OCI-M1 (cell line): ENCODE results near the gene RNF225.

Source experiments
- DNase-seq: peaks from one replicate; lab custom pipeline; 2025; lab: John Stamatoyannopoulos, UW

RNF225 gene

GRCh38 chr19:58387338-58388174, 7.9 kb upstream of the RNF225 start:
- peak; percentile 54 for DNase-seq

- DNase-seq = no peak
Measured at GRCh38 chr19:58388175-58388526, 7.3 kb upstream of the RNF225 start.

GRCh38 chr19:58392945-58393724, 2.3 kb upstream of the RNF225 start:
- no peak for DNase-seq

GRCh38 chr19:58393725-58394033, 1.8 kb upstream of the RNF225 start:
- DNase-seq = no peak

GRCh38 chr19:58394821-58395219, 636 bp upstream of the RNF225 start:
- no peak for DNase-seq

- DNase-seq = no peak
Measured at GRCh38 chr19:58395979-58396627, 647 bp downstream of the RNF225 start.

- no peak for DNase-seq
Measured at GRCh38 chr19:58396691-58397532, 1.5 kb downstream of the RNF225 start.

GRCh38 chr19:58397533-58398037, 2.1 kb downstream of the RNF225 start:
- no peak for DNase-seq

GRCh38 chr19:58398087-58398486, 2.6 kb downstream of the RNF225 start:
- DNase-seq = no peak

GRCh38 chr19:58398545-58398944, 3.1 kb downstream of the RNF225 start:
- no peak for DNase-seq

GRCh38 chr19:58399903-58400302, 4.4 kb downstream of the RNF225 start:
- no peak for DNase-seq

- DNase-seq = no peak
Measured at GRCh38 chr19:58400316-58400915, 5.0 kb downstream of the RNF225 start.

- DNase-seq = peak; percentile 100
Measured at GRCh38 chr19:58400916-58401839, 5.7 kb downstream of the RNF225 start.

GRCh38 chr19:58401840-58402421, 6.5 kb downstream of the RNF225 start:
- no peak for DNase-seq

- peak; percentile 61 for DNase-seq
Measured at GRCh38 chr19:58403920-58404478, 8.5 kb downstream of the RNF225 start.

- peak; percentile 63 for DNase-seq
Measured at GRCh38 chr19:58406818-58407657, 11.6 kb downstream of the RNF225 start.

- peak; percentile 63 for DNase-seq
Measured at GRCh38 chr19:58407658-58408151, 12.2 kb downstream of the RNF225 start.
